ENCODE results near the gene MRPS12. TPM values are rescaled to one million over a fixed set of nuclear protein-coding genes. Genes with fewer than 3 reads are reported as not detected.
A peak's percentile ranks its signal among the peaks of the same experiment; 100 is the strongest.

The MRPS12 gene
- total and polyA plus RNA-seq, 2 of the 13 experiments (the other 11 are each of a cell fraction or from before 2014, with no cell fraction given), result 27.5 to 54.8 TPM

DNA sequence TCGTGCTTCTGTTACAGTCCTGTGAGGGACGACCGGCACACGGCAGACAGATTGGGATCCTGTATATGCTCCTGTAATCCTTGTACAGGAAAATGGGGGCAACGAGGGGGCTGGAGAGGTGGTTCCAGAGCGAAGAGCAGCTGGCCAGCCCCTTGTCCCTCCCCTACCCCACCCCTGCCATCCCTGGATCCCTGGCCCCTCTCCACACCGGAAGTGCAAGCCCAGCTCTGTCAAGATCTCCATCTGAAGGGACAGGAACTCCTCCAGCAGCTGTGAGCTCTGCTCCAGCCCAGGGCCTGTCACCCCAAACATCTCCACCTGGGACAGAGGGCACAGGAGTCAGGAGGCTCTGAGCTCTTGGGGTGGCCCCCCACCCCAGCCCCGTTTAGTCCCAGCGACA is 13.2 kb upstream of the MRPS12 start (continued):
- TF ChIP-seq KAT7 (CRISPR knock-in tag; IDR thresholded peaks at IDR 0.05; ENCODE audit: borderline replicate concordance), result no peak
- TF ChIP-seq, protein P1, sequence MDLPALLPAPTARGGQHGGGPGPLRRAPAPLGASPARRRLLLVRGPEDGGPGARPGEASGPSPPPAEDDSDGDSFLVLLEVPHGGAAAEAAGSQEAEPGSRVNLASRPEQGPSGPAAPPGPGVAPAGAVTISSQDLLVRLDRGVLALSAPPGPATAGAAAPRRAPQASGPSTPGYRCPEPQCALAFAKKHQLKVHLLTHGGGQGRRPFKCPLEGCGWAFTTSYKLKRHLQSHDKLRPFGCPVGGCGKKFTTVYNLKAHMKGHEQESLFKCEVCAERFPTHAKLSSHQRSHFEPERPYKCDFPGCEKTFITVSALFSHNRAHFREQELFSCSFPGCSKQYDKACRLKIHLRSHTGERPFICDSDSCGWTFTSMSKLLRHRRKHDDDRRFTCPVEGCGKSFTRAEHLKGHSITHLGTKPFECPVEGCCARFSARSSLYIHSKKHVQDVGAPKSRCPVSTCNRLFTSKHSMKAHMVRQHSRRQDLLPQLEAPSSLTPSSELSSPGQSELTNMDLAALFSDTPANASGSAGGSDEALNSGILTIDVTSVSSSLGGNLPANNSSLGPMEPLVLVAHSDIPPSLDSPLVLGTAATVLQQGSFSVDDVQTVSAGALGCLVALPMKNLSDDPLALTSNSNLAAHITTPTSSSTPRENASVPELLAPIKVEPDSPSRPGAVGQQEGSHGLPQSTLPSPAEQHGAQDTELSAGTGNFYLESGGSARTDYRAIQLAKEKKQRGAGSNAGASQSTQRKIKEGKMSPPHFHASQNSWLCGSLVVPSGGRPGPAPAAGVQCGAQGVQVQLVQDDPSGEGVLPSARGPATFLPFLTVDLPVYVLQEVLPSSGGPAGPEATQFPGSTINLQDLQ (CRISPR knock-in tag; IDR thresholded peaks at IDR 0.05), result no peak
- no peak for TF ChIP-seq ZSCAN31 (CRISPR knock-in tag; IDR thresholded peaks at IDR 0.05; ENCODE audit: low read depth)
- TF ChIP-seq GFI1 (CRISPR knock-in tag; IDR thresholded peaks at IDR 0.05; ENCODE audit: borderline replicate concordance), result no peak
- no peak for TF ChIP-seq MED8 (CRISPR knock-in tag; IDR thresholded peaks at IDR 0.05; ENCODE audit: insufficient replicate concordance)
- no peak for TF ChIP-seq ZNF607 (CRISPR knock-in tag; IDR thresholded peaks at IDR 0.05; ENCODE audit: borderline replicate concordance)
- TF ChIP-seq ZNF180 (CRISPR knock-in tag; IDR thresholded peaks at IDR 0.05; ENCODE audit: borderline replicate concordance, low read depth), result no peak

DNA sequence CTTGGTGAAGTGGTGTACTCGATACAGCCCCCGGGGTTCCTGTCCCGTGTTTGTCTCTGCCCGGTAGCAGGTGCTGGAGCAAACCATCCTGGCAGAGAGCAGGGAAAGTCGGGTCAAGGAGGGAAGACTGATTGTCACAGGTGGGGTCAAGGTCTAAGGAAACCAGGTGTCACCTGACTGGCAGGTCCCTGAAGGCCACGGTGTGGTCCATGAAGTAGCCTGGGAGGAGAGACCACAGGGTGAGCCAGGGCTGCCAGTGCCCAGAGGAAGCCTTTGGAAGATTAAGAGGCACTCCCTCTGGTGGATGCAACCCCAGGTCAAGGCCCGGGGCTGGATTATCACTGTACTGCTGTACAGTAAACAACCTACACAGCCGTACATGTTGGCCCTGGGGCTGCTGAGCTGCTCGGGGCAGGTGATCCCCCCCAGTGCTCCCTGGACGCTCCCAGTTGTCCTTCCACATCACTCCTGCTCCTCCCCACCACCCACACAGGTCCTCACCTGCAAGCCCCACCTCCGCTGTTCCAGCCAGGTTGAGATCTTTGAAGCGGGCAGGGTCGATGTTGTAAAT is 12.7 kb upstream of the MRPS12 start:
- Histone ChIP-seq H3K36me3 (replicated peaks in 1 of 2; ENCODE audit: control insufficient read depth in 1 of 2, insufficient read depth in 2 of 2, low read length in 2 of 2) (peaks cover 1 to 13% of the 10 kb centered on the region in 2 experiments), H3K27ac (ENCODE audit: extremely low read length, insufficient read depth, low read length) (no peak overlapping the region), H3K4me2 (ENCODE audit: low read depth, low read length) (no peak overlapping the region; the same call in 1 of the 2 replicates), H3K9me3 (ENCODE audit: low read length) (no peaks in the 10 kb centered on the region), H2AFZ (ENCODE audit: low read length) (no peak overlapping the region), H3K4me3 (replicated peaks in 1 of 3; ENCODE audit: insufficient read depth in 1 of 3, low read depth in 2 of 3, low read length in 3 of 3) (no peak overlapping the region), H3K79me2 (ENCODE audit: insufficient read depth, low read length) (no peaks in the 10 kb centered on the region), H4K20me1 (ENCODE audit: insufficient read depth, low read length) (no peaks in the 10 kb centered on the region), H3K4me1 (ENCODE audit: insufficient read depth, low read length) (peaks cover 12% of the 10 kb centered on the region), H3K9ac (ENCODE audit: insufficient read depth, low read depth, low read length) (no peak overlapping the region), H3K27me3 (ENCODE audit: control insufficient read depth in 1 of 2, insufficient read depth in 2 of 2, low read length in 2 of 2) (no peaks in the 10 kb centered on the region)
- no TSS peak for BruUV-seq (replicated peaks)
- ATAC-seq (peak; percentile 92), DNase-seq (ENCODE audit: low spot score) (peak; percentile 62), FAIRE-seq (peak; percentile 55)
- intact Hi-C loops (cut with micrococcal nuclease; ENCODE audit: unreplicated experiment), result no loop called here
- 75% methylated on average over 9 of the region's 13 CpGs for WGBS (ENCODE audit: low lambda C conversion rate)
- in situ Hi-C loops (cut with HindIII; ENCODE audit: extremely low pct_ligation_motif_present, low pct_unique_long_range_greater_than_20kb), result loop anchor here (25.0 kb wide), 1 partner anchor 181 kb away; the partner anchor contains the start of gene CAPN12
- CTCF ChIA-PET (ENCODE audit: low intra/inter-chr PET ratio, low total read pairs), result interaction anchor here (0.7 kb wide), 1 partner anchor 188 kb away, joined by 3 read pairs; no protein-coding TSS in a partner anchor
- POLR2A ChIA-PET, result interaction anchor here (1.0 to 1.2 kb wide), 2 partner anchors 12 kb away, joined by 4 read pairs; no protein-coding TSS in a partner anchor
- TF ChIP-seq ZNF124 (CRISPR knock-in tag; IDR thresholded peaks at IDR 0.05) (no peak), FOXP1 (IDR thresholded peaks at IDR 0.05) (no peak), FOXP1 (CRISPR knock-in tag; IDR thresholded peaks at IDR 0.05) (no peak), STAG1 (CRISPR knock-in tag; IDR thresholded peaks at IDR 0.05) (peak; percentile 72), TEAD3 (CRISPR knock-in tag; optimal IDR thresholded peaks at IDR 0.05; ENCODE audit: borderline replicate concordance) (peak; percentile 9), ZNF263 (CRISPR knock-in tag; IDR thresholded peaks at IDR 0.05) (peak; percentile 98), KDM5A (IDR thresholded peaks at IDR 0.05; ENCODE audit: borderline replicate concordance, low read length) (no peak), FOXA1 (IDR thresholded peaks at IDR 0.05) (no peak), FOXA1 (CRISPR knock-in tag; IDR thresholded peaks at IDR 0.05) (peak; percentile 65)
- TF ChIP-seq, protein P2, sequence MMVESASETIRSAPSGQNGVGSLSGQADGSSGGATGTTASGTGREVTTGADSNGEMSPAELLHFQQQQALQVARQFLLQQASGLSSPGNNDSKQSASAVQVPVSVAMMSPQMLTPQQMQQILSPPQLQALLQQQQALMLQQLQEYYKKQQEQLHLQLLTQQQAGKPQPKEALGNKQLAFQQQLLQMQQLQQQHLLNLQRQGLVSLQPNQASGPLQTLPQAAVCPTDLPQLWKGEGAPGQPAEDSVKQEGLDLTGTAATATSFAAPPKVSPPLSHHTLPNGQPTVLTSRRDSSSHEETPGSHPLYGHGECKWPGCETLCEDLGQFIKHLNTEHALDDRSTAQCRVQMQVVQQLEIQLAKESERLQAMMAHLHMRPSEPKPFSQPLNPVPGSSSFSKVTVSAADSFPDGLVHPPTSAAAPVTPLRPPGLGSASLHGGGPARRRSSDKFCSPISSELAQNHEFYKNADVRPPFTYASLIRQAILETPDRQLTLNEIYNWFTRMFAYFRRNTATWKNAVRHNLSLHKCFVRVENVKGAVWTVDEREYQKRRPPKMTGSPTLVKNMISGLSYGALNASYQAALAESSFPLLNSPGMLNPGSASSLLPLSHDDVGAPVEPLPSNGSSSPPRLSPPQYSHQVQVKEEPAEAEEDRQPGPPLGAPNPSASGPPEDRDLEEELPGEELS (CRISPR knock-in tag; IDR thresholded peaks at IDR 0.05), result 0 out of 2 replicates have a peak, but pooled peaks have one; percentile 44
- TF ChIP-seq, protein P3, sequence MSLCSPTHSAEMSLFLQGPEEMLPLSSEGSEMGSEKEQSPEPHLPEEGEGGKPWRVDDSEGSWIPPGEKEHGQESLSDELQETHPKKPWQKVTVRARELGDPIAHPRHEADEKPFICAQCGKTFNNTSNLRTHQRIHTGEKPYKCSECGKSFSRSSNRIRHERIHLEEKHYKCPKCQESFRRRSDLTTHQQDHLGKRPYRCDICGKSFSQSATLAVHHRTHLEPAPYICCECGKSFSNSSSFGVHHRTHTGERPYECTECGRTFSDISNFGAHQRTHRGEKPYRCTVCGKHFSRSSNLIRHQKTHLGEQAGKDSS (CRISPR knock-in tag; IDR thresholded peaks at IDR 0.05; ENCODE audit: borderline replicate concordance, low read depth), result peak; percentile 23; the same call in 1 of the 2 replicates
